OCI-LY1 (cell line): Measurements from ENCODE around the gene CNIH2.

Experiments
- H2AFZ ChIP-seq: fragments of 200-600 bp; sonication (generic), shearing (Covaris generic); 2 replicates; pipeline ENCODE4 v1.6.0; 2014; ENCODE audit warnings: antibody characterized with exemption, mild to moderate bottlenecking, low read length
- H3F3A ChIP-seq: fragments of 200-600 bp; sonication (generic), shearing (Covaris generic); 2 replicates; pipeline ENCODE4 v1.6.0; 2014; ENCODE audit warnings: mild to moderate bottlenecking, antibody characterized with exemption, low read length, moderate library complexity; ENCODE audit not compliant: insufficient read depth
- H3K27ac ChIP-seq: fragments of 200-600 bp; sonication (generic); 2 replicates; pipeline ENCODE4 v1.5.1; 2014; ENCODE audit warnings: low read length, mixed run types, mild to moderate bottlenecking, low read depth; ENCODE audit not compliant: poor library complexity, severe bottlenecking
- H3K27me3 ChIP-seq: fragments of 200-600 bp; sonication (generic); 2 replicates; pipeline ENCODE4 v1.6.0; 2014; ENCODE audit warnings: antibody characterized with exemption, mild to moderate bottlenecking, low read length, moderate library complexity; ENCODE audit not compliant: insufficient read depth
- H3K36me3 ChIP-seq: fragments of 200-600 bp; sonication (generic); 2 replicates; pipeline ENCODE4 v1.6.1; 2014; ENCODE audit warnings: mild to moderate bottlenecking, antibody characterized with exemption, low read length, moderate library complexity, mixed read lengths; ENCODE audit not compliant: insufficient read depth
- H3K4me1 ChIP-seq: fragments of 200-600 bp; sonication (generic); 2 replicates; pipeline ENCODE4 v1.5.1; 2014; ENCODE audit warnings: mild to moderate bottlenecking, low read length, moderate library complexity; ENCODE audit not compliant: insufficient read depth, severe bottlenecking
- H3K4me2 ChIP-seq: fragments of 200-600 bp; sonication (generic), shearing (Covaris generic); 2 replicates; pipeline ENCODE4 v1.6.1; 2014; ENCODE audit warnings: low read length
- H3K4me3 ChIP-seq: fragments of 200-600 bp; sonication (generic); 2 replicates; pipeline ENCODE4 v1.5.1; 2014; ENCODE audit warnings: low read length, low read depth, mild to moderate bottlenecking, mixed read lengths; ENCODE audit not compliant: poor library complexity, severe bottlenecking
- H3K79me2 ChIP-seq: fragments of 200-600 bp; shearing (Covaris generic); 2 replicates; pipeline ENCODE4 v1.6.1; 2016; ENCODE audit warnings: mixed run types, low read length, mixed read lengths; ENCODE audit not compliant: insufficient read depth
- H3K9ac ChIP-seq: fragments of 200-600 bp; sonication (generic), shearing (Covaris generic); 2 replicates; pipeline ENCODE4 v1.6.1; 2014; ENCODE audit warnings: mild to moderate bottlenecking, low read length, mixed read lengths
- H3K9me2 ChIP-seq: fragments of 200-600 bp; sonication (generic), shearing (Covaris generic); 2 replicates; pipeline ENCODE4 v1.6.1; 2014; ENCODE audit warnings: low read depth, mild to moderate bottlenecking, low read length, mixed read lengths
- H3K9me3 ChIP-seq: fragments of 200-600 bp; shearing (Covaris generic); 2 replicates; pipeline ENCODE4 v1.6.1; 2014; ENCODE audit warnings: low read length, mixed read lengths
- H4K20me1 ChIP-seq: fragments of 200-600 bp; sonication (generic), shearing (Covaris generic); 2 replicates; pipeline ENCODE4 v1.6.0; 2016; ENCODE audit warnings: mild to moderate bottlenecking, low read length; ENCODE audit not compliant: insufficient read depth
- CTCF ChIP-seq: fragments of 200-600 bp; sonication (generic), shearing (Covaris generic); IDR thresholded peaks from 2 replicates; pipeline ENCODE4 v1.5.1; 2017; ENCODE audit warnings: mild to moderate bottlenecking, antibody characterized with exemption, low read length, moderate library complexity, mixed read lengths
- EZH2 ChIP-seq: fragments of 200-600 bp; sonication (generic), shearing (Covaris generic); IDR thresholded peaks from 2 replicates; pipeline ENCODE4 v1.8.0; 2017; ENCODE audit warnings: borderline replicate concordance, mixed run types, mild to moderate bottlenecking, antibody characterized with exemption, low read length, moderate library complexity, mixed read lengths

Gene CNIH2

GRCh38 chr11:66247295-66247694 lies 30.7 kb upstream of the CNIH2 start:
- peaks cover 5% of the 10 kb centered on the region for H3K4me1 ChIP-seq
- no peaks in the 10 kb centered on the region for H3K27me3 ChIP-seq
- H3K4me3 ChIP-seq, result no peak overlapping the region
- no peak overlapping the region for H3K27ac ChIP-seq
- H2AFZ ChIP-seq, result no peak overlapping the region
- H4K20me1 ChIP-seq, result no peaks in the 10 kb centered on the region
- H3K9me2 ChIP-seq, result no peaks in the 10 kb centered on the region
- no peak overlapping the region for H3K9ac ChIP-seq
- no peaks in the 10 kb centered on the region for H3K9me3 ChIP-seq
- no peaks in the 10 kb centered on the region for H3F3A ChIP-seq
- peaks cover 43% of the 10 kb centered on the region for H3K36me3 ChIP-seq
- no peak for TF ChIP-seq CTCF
- TF ChIP-seq EZH2, result no peak
- H3K4me2 ChIP-seq, result no peak overlapping the region
- no peaks in the 10 kb centered on the region for H3K79me2 ChIP-seq

- H3K4me2 ChIP-seq, result no peak overlapping the region
- no peaks in the 10 kb centered on the region for H3K27me3 ChIP-seq
- no peaks in the 10 kb centered on the region for H3K4me1 ChIP-seq
- peaks cover 38% of the 10 kb centered on the region for H3K36me3 ChIP-seq
- H3K9me3 ChIP-seq, result no peaks in the 10 kb centered on the region
- no peak overlapping the region for H2AFZ ChIP-seq
- no peak overlapping the region for H3K9ac ChIP-seq
- H3F3A ChIP-seq, result no peaks in the 10 kb centered on the region
- H4K20me1 ChIP-seq, result no peaks in the 10 kb centered on the region
- H3K4me3 ChIP-seq, result no peak overlapping the region
- no peaks in the 10 kb centered on the region for H3K9me2 ChIP-seq
- H3K27ac ChIP-seq, result no peak overlapping the region
- no peaks in the 10 kb centered on the region for H3K79me2 ChIP-seq
- TF ChIP-seq CTCF (no peak), EZH2 (no peak)
These were observed 30.2 kb upstream of the CNIH2 start for GRCh38 chr11:66247801-66248200.

GRCh38 chr11:66248903-66249302 lies 29.1 kb upstream of the CNIH2 start:
- H3K4me3 ChIP-seq, result no peak overlapping the region
- H3K27me3 ChIP-seq, result no peaks in the 10 kb centered on the region
- H3K9me3 ChIP-seq, result no peaks in the 10 kb centered on the region
- no peak overlapping the region for H3K4me2 ChIP-seq
- H3K36me3 ChIP-seq, result peaks cover 31% of the 10 kb centered on the region
- H3K27ac ChIP-seq, result no peak overlapping the region
- no peaks in the 10 kb centered on the region for H3K9me2 ChIP-seq
- H3K79me2 ChIP-seq, result no peaks in the 10 kb centered on the region
- H4K20me1 ChIP-seq, result no peaks in the 10 kb centered on the region
- H3K4me1 ChIP-seq, result no peaks in the 10 kb centered on the region
- TF ChIP-seq EZH2, result no peak
- no peak for TF ChIP-seq CTCF
- no peak overlapping the region for H2AFZ ChIP-seq
- no peak overlapping the region for H3K9ac ChIP-seq
- H3F3A ChIP-seq, result no peaks in the 10 kb centered on the region
